ENCODE measurements around the gene UBA6. TPM values are rescaled to one million over a fixed set of nuclear protein-coding genes. Genes with fewer than 3 reads are reported as not detected.
A peak's percentile ranks its signal among the peaks of the same experiment; 100 is the strongest.

UBA6 gene
- total RNA-seq, 1 experiment from 2014 or later: 72.2 TPM

- no peak overlapping the region for H2AFZ ChIP-seq (ENCODE audit: low read length)
Observed at GRCh38 chr4:67712650-67713528, 11.9 kb upstream of the UBA6 start.

More at GRCh38 chr4:67712650-67713528, 11.9 kb upstream of the UBA6 start:
- H2BK120ac ChIP-seq (ENCODE audit: low read depth, low read length, poor library complexity, severe bottlenecking): no peak overlapping the region
- no peaks in the 10 kb centered on the region for H3K9me3 ChIP-seq (ENCODE audit: control insufficient read depth, low read depth, low read length)
- TF ChIP-seq, protein P1, sequence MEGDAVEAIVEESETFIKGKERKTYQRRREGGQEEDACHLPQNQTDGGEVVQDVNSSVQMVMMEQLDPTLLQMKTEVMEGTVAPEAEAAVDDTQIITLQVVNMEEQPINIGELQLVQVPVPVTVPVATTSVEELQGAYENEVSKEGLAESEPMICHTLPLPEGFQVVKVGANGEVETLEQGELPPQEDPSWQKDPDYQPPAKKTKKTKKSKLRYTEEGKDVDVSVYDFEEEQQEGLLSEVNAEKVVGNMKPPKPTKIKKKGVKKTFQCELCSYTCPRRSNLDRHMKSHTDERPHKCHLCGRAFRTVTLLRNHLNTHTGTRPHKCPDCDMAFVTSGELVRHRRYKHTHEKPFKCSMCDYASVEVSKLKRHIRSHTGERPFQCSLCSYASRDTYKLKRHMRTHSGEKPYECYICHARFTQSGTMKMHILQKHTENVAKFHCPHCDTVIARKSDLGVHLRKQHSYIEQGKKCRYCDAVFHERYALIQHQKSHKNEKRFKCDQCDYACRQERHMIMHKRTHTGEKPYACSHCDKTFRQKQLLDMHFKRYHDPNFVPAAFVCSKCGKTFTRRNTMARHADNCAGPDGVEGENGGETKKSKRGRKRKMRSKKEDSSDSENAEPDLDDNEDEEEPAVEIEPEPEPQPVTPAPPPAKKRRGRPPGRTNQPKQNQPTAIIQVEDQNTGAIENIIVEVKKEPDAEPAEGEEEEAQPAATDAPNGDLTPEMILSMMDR (conservative IDR thresholded peaks at IDR 0.05): no peak
- no peak overlapping the region for H4K91ac ChIP-seq (ENCODE audit: insufficient read length, low read depth, low read length)
- H2AK5ac ChIP-seq (ENCODE audit: insufficient read length, low read length): no peak overlapping the region
- no CpG with 5 or more reads among the region's 7 CpGs for WGBS (ENCODE audit: extremely low coverage, insufficient read length, low lambda C conversion rate)
- no peaks in the 10 kb centered on the region for H3K79me2 ChIP-seq (ENCODE audit: insufficient read depth, low read length)
- H2BK12ac ChIP-seq (ENCODE audit: insufficient read length, low read depth, low read length): no peak overlapping the region
- no peak overlapping the region for H3K23ac ChIP-seq (ENCODE audit: insufficient read length, low read depth, low read length)
- H2BK20ac ChIP-seq (ENCODE audit: low read depth, low read length, poor library complexity, severe bottlenecking): no peak overlapping the region
- no peak overlapping the region for H3K27ac ChIP-seq (ENCODE audit: insufficient read length, low read depth, low read length)
- H3K27me3 ChIP-seq (ENCODE audit: insufficient read depth, low read length): no peaks in the 10 kb centered on the region
- H3K9me3 Mint-ChIP-seq: peaks cover 0 to 3% of the 10 kb centered on the region in 2 experiments; a peak in 2 of 5 replicates
- H3K36me3 Mint-ChIP-seq (ENCODE audit: insufficient read depth in 1 of 3, low read depth in 3 of 3): peaks cover 11 to 23% (median 11%) of the 10 kb centered on the region in 3 experiments; a peak in 6 of 7 replicates
- H3T11ph ChIP-seq (ENCODE audit: low read length): no peak overlapping the region
- peak overlapping the region; percentile 30 to 82 (median 74); a peak in 4 of 7 replicates for H3K27ac Mint-ChIP-seq
- H3K18ac ChIP-seq (ENCODE audit: insufficient read length, low read depth, low read length): no peak overlapping the region
- no peaks in the 10 kb centered on the region for H3K79me1 ChIP-seq (ENCODE audit: insufficient read depth, low read depth, low read length, poor library complexity, severe bottlenecking)
- H3K4ac ChIP-seq (ENCODE audit: low read depth, low read length): no peak overlapping the region
- no peak overlapping the region for H3K56ac ChIP-seq (ENCODE audit: insufficient read length, low read depth, low read length)
- H3K4me2 ChIP-seq (ENCODE audit: insufficient read depth, insufficient read length, low read length): no peak overlapping the region
- H3K9ac ChIP-seq (ENCODE audit: extremely low read depth, insufficient read length, low read length): no peak overlapping the region
- peaks cover 9% of the 10 kb centered on the region; the same call in 1 of the 2 replicates for H3K4me1 ChIP-seq (ENCODE audit: insufficient read depth, low read length)
- no peaks in the 10 kb centered on the region for H3K23me2 ChIP-seq (ENCODE audit: insufficient read length, low read depth, low read length, poor library complexity, severe bottlenecking)
- no peak overlapping the region for H4K8ac ChIP-seq (replicated peaks; ENCODE audit: insufficient read length, low read depth, low read length)
- H4K20me1 ChIP-seq (ENCODE audit: control insufficient read depth, insufficient read depth, insufficient read length): no peaks in the 10 kb centered on the region
- no peak overlapping the region for H3K4me3 Mint-ChIP-seq
- H2BK5ac ChIP-seq (ENCODE audit: insufficient read length, low read length): no peak overlapping the region
- peaks cover 32 to 42% of the 10 kb centered on the region in 2 experiments for H3K4me1 Mint-ChIP-seq
- H3K14ac ChIP-seq (ENCODE audit: insufficient read depth, low read length): no peak overlapping the region; the same call in 1 of the 2 replicates
- no peak overlapping the region for H4K5ac ChIP-seq (ENCODE audit: insufficient read length, low read depth, low read length)
- peak; percentile 42 for DNase-seq
- H3K27me3 Mint-ChIP-seq (ENCODE audit: low read depth): no peaks in the 10 kb centered on the region
- H2BK15ac ChIP-seq (ENCODE audit: low read depth, low read length): no peak overlapping the region

All from H9 (cell line).